ENCODE measurements around the gene UBE3A.

UBE3A gene

GRCh38 chr15:25468611-25469010, 29.8 kb upstream of the UBE3A start:
- Histone ChIP-seq H3K4me3 (replicated peaks; ENCODE audit: insufficient read depth, low read length) (no peak overlapping the region), H3K27me3 (ENCODE audit: insufficient read depth, poor library complexity, severe bottlenecking) (no peaks in the 10 kb centered on the region), H3K27ac (replicated peaks) (no peak overlapping the region)
- TF ChIP-seq SPI1 (IDR thresholded peaks at IDR 0.05; ENCODE audit: borderline replicate concordance, low read depth): no peak
- DNase-seq (ENCODE audit: low read depth in 1 of 2, low spot score in 1 of 2): no peak

- Histone ChIP-seq H3K4me3 (replicated peaks; ENCODE audit: insufficient read depth, low read length) (no peak overlapping the region), H3K27ac (replicated peaks) (no peak overlapping the region), H3K27me3 (ENCODE audit: insufficient read depth, poor library complexity, severe bottlenecking) (no peaks in the 10 kb centered on the region)
- no peak for DNase-seq (ENCODE audit: low read depth in 1 of 2, low spot score in 1 of 2)
- TF ChIP-seq GABPA (IDR thresholded peaks at IDR 0.05; ENCODE audit: low read depth): no peak
- no peak for TF ChIP-seq REST (IDR thresholded peaks at IDR 0.05; ENCODE audit: insufficient replicate concordance, low read depth)
- TF ChIP-seq POLR2AphosphoS5 (IDR thresholded peaks at IDR 0.05; ENCODE audit: low read depth): no peak
Measured at GRCh38 chr15:25465835-25466234, 27.0 kb upstream of the UBE3A start.

GRCh38 chr15:25464784-25465183, 26.0 kb upstream of the UBE3A start:
- Histone ChIP-seq H3K27me3 (ENCODE audit: insufficient read depth, poor library complexity, severe bottlenecking) (no peaks in the 10 kb centered on the region), H3K27ac (replicated peaks) (no peak overlapping the region), H3K4me3 (replicated peaks; ENCODE audit: insufficient read depth, low read length) (no peak overlapping the region)
- TF ChIP-seq REST (IDR thresholded peaks at IDR 0.05; ENCODE audit: insufficient replicate concordance, low read depth) (no peak), CTCF (IDR thresholded peaks at IDR 0.05; ENCODE audit: insufficient read depth, low read length) (no peak), SPI1 (IDR thresholded peaks at IDR 0.05; ENCODE audit: borderline replicate concordance, low read depth) (no peak), POLR2AphosphoS5 (IDR thresholded peaks at IDR 0.05; ENCODE audit: low read depth) (no peak), GABPA (IDR thresholded peaks at IDR 0.05; ENCODE audit: low read depth) (no peak)
- no peak for DNase-seq (ENCODE audit: low read depth in 1 of 2, low spot score in 1 of 2)

GRCh38 chr15:25464383-25464782, 25.6 kb upstream of the UBE3A start:
- TF ChIP-seq REST (IDR thresholded peaks at IDR 0.05; ENCODE audit: insufficient replicate concordance, low read depth) (no peak), CTCF (IDR thresholded peaks at IDR 0.05; ENCODE audit: insufficient read depth, low read length) (no peak), POLR2AphosphoS5 (IDR thresholded peaks at IDR 0.05; ENCODE audit: low read depth) (no peak), GABPA (IDR thresholded peaks at IDR 0.05; ENCODE audit: low read depth) (no peak)
- Histone ChIP-seq H3K4me3 (replicated peaks; ENCODE audit: insufficient read depth, low read length) (no peak overlapping the region), H3K27ac (replicated peaks) (no peak overlapping the region), H3K27me3 (ENCODE audit: insufficient read depth, poor library complexity, severe bottlenecking) (no peaks in the 10 kb centered on the region)
- DNase-seq (ENCODE audit: low read depth in 1 of 2, low spot score in 1 of 2): no peak
